Lower leg skin (tissue), 3 donors: ENCODE data around the gene MCM10.

Experiments used
- POLR2A ChIP-seq, 2 donors: fragments of 450-650 bp; IDR thresholded peaks; one replicate each; pipeline ENCODE4 v1.6.1; 2016 to 2017; ENCODE audit warnings: antibody characterized with exemption in 2 of 2, mild to moderate bottlenecking in 1 of 2, moderate library complexity in 1 of 2
- TF ChIP-seq, protein P1 (sequence below), 3 donors: fragments of 450-650 bp; IDR thresholded peaks; one replicate each; pipeline ENCODE4 v1.5.1; 2016; ENCODE audit warnings: antibody characterized with exemption in 3 of 3, mild to moderate bottlenecking in 3 of 3, moderate library complexity in 2 of 3

- TF ChIP-seq, protein P1, sequence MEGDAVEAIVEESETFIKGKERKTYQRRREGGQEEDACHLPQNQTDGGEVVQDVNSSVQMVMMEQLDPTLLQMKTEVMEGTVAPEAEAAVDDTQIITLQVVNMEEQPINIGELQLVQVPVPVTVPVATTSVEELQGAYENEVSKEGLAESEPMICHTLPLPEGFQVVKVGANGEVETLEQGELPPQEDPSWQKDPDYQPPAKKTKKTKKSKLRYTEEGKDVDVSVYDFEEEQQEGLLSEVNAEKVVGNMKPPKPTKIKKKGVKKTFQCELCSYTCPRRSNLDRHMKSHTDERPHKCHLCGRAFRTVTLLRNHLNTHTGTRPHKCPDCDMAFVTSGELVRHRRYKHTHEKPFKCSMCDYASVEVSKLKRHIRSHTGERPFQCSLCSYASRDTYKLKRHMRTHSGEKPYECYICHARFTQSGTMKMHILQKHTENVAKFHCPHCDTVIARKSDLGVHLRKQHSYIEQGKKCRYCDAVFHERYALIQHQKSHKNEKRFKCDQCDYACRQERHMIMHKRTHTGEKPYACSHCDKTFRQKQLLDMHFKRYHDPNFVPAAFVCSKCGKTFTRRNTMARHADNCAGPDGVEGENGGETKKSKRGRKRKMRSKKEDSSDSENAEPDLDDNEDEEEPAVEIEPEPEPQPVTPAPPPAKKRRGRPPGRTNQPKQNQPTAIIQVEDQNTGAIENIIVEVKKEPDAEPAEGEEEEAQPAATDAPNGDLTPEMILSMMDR (IDR thresholded peaks at IDR 0.05), result no peak
- TF ChIP-seq POLR2A (IDR thresholded peaks at IDR 0.05), result no peak
These were observed 24.7 kb upstream of the MCM10 start for GRCh38 chr10:13136651-13137050.
